AG08396 (cell line): ENCODE measurements around the gene SRMS.
"Not testable (repeated sequence)": the region's sequence is repeated elsewhere in the genome, so short reads cannot be mapped to it uniquely, and the experiment has no call there.

Source experiments
- DNase-seq: peaks from one replicate; pipeline ENCODE4 v3.0.0; 2012; ENCODE audit warnings: low spot score, mixed read lengths

Gene SRMS

DNA sequence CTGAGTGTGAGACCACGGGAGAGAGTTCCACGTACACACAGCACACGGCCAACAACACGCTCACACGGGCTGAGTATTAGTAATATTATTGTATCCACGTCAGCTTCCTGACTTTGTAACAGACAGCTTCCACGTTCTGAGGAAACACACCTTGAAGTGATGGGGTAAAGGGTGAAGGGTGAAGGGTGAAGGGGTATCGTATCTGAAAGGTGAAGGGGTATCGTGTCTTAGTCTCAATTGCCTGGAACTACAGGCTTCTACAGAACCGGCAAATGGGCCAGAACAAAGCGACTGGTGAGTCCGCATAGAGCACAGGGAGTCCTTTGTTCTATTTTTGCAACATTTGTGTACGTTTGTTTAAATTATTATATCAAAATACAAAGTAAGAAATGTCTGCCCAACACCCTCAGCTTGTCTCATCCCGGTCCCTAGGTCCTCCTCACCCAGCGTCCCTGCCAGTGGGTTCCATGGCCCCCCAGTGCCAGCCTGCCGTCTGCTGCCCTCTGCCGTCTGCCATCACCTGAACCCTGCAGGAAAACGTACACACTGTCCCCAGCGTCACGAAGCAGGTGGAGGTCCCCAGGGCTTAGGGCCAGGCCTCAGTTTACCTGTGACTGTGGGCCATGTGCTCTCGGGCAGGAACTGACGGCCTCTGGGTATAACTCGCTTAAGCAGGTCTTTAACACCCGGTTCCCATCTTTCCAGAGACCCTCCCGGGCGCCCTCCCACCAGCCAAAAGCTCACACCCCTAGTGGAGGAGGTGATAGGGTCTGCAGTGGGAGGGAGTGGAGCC, 30.9 kb upstream of the SRMS start:
- DNase-seq, result no peak

DNA sequence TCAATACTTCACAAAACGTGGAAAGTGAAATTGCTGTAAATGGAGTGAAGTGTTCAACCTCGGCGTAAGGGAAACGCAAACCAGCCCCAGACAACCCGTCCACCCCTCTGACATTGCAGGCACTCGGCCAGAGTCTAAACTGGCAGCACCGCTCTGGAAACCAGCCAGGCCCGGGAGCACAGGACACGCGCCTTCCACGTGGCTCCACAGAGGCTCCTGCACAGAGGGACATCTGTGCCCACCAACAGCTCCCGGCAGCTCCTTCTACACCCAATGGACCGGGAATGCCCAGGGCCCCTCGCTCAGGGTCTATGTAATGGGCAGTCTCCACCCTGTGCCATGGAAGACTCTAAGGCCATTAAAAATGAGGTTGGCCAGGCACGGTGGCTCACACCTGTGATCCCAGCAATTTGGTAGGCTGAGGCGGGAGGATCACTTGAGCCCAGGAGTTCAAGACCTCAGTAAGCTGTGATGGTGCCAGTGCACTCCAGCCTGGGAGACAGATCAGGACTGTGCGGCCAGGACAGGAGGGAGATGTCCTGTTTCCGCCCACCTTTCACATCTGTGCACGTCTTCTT, 29.9 kb upstream of the SRMS start:
- no peak for DNase-seq

DNA sequence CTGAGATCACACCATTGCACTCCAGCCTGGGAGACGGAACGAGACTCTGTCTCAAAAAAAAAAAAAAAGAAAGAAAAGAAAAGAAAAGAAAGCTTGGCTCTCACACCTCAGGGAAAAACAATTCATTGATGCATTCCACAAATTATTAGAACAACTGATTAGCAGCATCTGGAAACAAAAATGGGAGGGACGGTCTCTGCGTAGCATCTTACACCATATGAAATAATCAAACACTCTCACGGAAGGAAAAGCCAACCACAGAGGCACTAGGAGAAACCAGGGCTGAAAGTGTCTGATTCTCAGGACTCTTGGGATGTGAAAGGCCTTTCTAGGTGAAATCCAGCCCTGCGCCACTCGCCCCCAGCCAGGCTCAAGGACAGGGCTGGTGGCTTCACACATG, 28.8 kb upstream of the SRMS start:
- DNase-seq, result no peak

DNA sequence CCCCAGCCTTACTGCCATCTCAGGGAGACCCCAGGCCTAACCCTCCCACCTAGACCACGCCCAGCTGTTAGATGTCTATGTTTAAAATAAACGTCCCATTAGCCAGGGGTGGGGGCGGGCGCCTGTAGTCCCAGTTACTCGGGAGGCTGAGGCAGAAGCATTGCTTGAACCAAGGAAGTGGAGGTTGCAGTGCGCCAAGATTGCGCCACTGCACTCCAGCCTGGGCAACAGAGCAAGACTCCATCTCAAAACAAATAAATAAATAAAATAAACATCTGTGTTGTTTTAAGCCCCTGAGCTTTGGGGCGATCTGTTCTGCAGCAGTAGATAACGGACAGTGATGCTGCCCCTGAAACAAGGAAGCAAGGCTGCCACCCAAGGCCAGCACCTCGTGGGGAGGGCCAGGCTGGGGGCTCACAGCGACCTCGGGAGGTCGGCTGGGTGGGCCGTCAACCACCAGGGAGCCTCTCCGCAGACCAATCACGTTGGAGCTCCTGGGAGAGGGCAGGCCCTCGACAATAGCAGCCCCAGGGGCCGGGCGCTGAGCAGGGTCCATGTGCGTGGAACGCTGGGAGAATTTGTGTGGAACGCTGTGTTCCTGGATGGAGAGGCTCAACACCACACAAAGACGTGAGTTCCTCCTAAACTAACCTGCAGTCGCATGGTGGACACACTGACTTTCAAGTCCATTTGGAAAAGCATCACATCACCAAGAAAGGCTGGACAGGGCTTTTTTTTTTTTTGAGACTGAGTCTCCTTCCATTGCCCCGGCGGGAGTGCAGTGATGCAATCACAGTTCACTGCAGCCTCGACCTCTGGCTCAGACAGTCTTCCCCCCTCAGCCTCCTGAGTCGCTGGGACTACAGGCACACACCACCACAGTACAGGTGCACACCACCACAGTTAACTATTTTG, 27.5 kb upstream of the SRMS start:
- DNase-seq, result no peak

DNA sequence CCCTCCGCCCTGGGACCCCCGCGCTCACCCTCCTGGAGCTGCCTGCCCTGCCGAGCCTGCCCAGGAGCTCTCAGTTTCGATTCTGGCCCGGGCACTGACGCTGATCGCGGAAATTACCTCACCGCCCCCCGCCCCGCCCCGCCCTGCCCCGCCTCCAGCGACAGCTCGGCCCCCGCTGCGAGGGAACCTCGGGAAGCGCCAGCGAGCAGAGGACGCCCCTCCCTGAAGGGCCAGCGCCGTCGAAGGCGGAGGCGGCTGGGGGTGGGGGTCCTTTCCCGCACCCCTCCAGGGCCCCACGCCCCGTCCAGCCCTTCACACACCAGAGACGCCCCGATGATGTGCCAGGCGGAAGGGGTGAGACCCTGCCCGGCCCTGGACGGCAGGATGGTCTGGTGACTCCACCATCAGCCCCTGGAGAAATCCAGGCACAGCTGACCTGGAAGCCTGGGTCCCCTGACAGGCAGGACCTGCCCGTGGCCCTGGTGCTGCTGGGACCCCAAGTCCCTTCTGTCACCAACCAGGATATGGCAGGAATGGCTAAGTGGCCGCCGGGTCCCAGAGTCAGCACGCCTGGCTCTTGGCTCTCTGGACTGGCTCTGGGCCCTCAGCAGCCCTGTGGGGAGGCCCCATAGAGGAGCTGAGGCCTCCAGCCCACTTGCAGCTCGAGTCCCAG, 26.7 kb upstream of the SRMS start, which contains the start of gene HELZ2:
Gene HELZ2 (minus strand): TSS at position 84 of the 673 bp plus-strand sequence. CDS start 1,854 bp downstream, outside the sequence.
- DNase-seq, result peak; percentile 93

DNA sequence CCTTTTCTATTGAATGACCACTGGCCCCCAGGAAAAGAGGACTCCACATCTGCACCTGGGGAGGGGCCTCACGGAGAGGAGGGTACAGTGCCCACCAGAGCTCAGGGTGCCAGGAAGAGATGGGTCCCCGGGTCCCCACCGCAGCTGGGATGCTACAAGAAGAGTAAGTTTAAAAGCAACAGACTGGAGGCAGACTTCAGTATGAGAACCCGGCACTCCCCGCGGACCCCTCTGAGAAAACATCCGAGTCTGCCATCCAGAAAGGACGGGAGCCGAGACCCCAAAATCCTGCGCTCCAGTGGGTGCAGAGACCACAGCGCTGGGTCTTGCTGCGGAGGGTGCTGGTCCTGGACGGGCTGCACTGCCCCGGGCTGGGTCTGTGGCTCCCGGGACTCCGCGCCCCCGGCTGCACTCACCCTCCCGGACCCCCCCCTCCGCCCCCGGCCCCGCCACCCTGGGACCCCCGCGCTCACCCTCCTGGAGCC, 26.1 kb upstream of the SRMS start:
- peak; percentile 51 for DNase-seq

DNA sequence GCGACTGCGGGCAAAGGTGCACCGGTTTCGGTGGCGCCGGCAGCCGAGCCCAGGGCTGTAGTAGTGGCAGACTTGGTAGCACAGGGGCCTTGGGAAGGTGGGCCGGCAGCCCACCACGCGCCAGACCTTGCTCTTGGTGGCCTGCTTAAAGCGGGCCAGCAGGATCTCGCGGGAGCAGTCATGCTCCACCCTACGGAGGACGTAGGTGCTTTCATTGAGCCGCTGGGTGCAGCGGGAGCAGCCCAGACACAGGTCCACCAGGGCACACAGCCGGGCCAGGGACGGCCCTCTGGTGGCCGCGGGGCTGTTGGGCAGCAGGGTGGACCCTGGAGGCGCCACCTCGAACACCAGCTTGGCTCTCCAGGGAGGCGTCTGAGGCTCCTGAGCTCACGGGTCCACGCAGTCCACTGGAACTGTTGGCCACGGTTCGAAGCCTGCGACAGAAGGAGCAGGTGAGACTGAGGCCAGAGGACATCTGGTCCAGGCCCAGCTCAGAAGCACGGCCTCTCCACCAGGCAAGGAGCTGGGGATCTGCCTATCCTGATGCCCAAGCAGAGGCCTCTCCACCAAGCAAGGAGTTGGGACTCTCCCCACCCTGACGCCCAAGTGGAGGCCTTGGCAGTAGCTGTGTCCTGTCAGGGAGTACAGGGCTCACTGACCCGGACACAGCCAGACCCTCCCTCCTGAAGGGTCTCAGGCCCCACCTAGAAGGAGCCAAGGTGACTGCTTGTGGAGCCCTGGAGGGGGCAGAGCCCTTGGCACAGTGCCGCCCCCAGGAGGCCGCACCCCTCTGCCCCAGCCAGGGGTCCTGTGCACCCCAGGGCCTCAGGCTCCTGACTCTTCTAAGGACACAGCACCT, 25.5 kb upstream of the SRMS start:
- no peak for DNase-seq

DNA sequence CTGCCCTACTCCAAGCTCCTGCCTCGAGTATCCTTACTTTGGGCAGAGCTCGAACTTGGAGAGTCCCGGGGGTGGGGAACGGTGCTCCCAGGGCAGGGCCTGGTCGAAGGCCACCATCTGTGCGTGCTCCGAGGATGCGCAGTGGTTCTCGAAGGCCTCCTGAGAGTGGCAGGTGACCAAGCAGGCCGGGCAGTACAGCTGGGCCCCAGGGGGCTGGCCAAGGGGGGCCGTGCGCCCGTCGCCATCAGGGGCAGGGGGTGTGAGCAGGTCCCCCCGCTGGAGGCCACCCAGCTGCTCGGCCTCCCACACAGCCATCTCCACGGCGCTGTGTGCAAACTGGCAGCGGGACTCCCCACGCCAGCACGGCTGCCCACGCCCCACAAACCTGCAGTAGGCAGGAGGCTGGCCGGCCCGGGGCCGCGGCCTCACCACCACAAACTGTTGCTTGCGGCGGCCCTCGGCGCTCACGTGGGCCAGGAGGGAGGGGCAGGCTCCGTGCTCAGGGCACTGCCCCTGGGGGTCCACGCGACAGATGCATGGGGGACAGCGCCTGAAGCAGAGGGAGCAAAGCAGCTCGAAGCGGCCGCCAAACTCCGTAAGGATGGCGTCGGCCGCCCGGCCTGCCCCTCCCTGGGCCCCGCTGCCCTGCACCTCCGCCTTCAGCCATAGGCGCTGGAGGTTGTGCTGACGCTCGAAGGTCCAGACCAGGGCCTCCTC, 24.7 kb upstream of the SRMS start:
- no peak for DNase-seq

DNA sequence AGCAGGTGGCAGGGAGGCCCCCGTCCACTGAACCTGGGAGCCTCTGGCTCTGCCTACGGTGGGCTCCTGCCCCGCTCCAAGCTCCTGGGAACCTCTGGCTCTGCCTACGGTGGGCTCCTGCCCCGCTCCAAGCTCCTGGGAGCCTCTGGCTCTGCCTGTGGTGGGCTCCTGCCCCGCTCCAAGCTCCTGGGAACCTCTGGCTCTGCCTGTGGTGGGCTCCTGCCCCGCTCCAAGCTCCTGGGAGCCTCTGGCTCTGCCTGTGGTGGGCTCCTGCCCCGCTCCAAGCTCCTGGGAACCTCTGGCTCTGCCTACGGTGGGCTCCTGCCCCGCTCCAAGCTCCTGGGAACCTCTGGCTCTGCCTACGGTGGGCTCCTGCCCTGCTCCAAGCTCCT, 23.5 kb upstream of the SRMS start:
- not testable (repeated sequence) for DNase-seq

DNA sequence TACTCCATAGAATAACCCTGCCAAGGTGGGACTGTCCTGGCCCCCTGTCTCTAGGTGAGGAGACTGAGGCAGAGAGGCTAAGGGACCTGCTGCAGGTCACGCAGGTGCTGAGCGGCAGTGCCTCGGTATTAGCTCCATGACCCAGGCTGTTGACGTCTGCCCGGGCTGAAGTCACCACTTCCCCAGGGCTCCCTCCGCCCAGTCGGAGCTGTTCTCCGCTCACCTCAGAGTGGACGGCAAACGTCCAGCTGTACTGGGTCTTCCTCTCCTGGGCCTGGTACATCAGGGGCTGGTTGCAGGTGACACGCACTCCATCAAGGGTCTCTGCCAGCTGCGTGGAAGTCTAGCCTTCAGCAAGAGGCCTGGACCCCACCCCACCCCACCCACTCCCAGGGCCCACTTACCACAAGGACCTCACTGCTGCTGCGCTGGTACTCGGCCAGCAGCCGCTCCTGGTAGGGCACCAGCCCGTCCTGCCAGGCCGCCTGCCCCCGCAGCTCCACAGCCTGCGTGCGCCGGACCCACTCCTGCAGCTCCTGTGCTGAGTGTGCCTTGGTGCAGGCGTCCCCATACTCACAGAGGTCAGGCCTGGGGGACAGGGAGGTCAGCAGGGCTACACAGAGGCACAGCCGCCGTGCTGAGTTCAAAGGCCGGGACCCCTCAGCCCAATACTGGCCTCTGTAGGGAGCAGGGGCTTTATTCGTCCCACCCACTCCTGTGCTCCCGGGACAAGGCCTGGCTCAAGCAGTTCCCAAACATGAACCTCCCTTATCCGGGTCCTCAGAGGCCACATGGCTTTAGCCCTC, 22.9 kb upstream of the SRMS start:
- DNase-seq, result no peak

DNA sequence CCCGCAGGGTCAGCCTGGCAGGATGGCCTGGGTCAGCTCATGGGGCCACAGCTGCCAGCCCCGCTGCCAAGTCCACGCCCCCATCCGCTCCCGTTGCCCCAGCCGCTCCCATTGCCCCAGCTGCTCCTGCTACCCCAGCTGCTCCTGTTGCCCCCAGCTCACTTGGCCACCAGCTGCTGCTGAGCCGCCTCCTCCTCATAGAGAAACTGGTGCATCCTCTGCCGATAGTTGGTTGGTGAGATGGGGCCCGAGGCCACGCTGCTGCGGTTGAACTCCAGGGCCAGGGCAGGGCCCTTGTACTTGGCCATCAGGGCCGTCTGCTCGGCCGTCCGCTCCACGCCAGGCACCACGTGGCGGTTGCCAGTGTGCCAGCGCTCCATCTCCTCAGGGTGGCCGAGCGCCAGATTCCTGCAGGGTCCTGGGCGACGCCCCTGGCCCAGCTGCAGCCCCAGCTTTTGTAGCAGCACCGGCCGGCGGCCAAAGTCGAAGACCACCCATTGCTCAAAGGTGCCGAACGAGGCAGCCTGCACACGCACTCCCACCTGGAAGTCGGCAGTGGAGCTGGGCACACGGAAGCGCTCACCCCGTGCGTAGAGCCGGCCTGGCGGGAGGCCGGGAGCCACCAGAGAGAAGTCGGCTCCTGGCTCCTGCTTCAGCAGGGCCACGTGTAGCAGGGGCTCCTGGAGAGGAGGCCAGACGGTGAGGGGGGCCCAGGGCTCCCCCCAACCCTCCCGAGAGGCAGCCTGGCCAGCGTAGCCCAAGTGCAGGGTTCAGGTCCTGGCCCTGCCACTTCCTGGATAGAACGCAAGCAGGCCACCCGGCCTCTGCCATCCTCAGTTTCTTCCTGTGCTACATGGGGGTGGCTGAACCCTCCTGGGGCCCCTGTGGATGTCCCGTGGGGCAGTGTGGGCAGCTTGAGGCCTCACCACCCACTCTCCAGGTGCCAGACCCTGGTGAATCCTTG, 21.7 kb upstream of the SRMS start:
- no peak for DNase-seq

DNA sequence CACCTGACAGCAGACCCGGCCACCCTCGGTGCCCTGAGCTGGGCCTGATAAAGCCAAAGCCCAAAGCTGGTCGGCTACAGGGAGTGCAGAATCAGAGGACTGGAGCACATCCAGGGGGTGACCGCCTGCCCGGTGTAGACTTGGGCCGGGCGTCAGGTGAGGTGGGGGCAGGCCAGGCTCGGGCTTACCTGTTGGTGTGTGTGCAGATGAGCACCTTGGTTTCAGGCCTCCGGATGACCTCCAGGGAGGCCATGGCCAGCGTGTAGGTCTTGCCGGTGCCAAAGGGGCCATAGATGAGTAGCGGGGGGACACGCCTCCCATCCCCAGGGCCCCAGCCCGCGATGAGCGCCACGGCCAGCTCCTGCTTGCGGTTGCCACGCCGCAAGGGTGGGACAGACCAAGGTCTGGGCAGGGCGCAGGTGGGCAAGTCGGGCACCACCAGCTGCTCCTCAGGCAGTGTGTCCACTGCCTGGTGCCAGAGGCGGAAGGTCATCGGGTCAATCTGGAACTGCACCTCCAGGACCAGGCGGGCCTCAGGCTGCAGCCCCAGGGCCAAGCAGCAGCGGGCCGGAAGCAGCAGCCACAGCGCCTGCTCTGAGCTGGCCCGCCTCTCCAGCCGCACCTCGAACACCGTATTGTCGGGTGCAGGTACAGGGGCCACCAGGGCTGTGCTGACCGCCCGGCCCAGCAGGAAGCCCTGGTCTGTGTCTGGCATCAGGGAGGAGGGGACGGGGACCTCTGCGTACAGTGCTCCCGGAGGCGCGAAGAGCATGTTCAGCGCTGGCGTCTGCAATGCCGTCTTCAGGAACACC, 20.8 kb upstream of the SRMS start:
- DNase-seq, result no peak

DNA sequence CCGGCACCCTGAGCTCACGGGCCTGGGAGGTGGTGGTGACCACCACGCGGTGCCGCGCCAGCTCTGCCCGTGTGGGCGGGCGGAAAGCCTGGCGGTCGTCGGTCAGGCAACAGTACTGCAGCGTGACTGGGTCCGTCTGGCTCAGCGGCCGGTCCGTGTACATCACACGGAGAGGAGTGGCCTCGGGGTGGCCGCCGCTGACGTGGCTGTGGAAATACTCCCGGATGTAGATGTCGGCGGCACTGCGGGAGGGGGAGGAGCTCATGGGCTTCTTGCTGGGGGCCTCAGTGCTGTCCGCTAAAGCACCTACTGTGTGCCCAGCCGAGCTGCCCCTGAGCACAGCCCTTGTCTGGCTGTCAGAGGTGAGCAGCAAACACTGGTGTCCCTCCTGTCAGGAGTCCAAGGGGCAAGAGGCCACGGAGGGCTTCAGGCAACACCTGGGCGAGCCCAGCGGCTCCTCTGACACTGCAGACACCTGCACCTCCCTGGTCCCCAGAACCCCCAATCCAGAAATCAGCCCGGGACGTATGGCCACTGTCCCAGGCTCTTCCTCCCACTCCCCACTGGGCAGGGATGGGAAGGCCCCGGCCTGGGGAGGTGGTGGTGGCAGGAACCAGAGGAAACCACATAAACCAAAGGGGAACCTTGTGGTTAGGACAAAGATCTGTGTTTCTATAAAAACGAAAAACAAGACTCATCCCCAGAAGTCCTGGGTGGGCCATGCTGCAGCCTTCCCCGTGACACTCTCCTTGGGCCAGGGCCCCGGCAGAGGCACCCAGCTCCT, 20.0 kb upstream of the SRMS start:
- DNase-seq, result no peak

DNA sequence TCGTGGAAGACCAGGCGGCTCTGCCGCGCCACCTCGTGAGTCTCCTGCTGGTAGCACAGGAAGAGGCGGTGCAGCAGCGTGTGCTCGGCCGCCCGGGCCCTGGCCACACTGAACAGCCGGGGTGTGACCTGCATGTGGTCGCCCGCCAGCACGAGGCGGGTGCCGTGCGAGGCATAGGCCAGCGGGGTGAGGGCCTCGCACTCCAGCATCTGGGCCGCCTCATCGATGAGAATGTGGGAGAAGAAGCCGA, 19.5 kb upstream of the SRMS start:
- no peak for DNase-seq

DNA sequence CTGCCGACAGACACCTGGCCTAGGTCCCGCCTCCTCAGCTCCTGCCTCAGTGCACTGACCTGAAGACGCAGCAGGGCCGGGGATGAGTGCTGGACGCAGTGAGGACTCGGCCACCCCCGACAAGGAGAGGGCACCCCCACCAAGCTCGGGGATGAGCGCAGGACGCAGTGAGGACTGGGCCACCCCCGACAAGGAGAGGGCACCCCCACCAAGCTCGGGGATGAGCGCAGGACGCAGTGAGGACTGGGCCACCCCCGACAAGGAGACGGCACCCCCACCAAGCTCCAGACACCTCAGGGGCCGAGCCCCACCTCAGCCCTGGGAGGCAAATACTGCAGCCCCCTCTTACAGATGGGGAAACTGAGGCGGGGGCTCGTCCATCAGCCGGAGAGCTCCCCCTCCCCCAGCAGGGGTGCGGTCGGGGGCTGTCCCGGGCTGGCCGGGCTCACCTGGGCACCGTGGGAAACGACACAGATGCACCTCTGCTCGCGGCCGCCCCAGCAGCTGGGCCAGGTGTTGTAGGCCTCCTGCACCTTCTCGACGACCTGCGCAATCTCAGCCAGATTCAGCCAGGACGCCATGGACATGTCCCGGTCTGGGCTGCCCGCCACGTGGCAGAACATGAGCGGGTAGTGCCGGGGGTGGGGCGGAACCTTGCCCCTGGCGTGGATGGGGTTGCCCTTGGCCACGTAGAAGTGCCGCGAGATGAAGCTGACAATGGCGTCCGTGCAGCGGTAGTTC, 19.0 kb upstream of the SRMS start:
- no peak for DNase-seq

DNA sequence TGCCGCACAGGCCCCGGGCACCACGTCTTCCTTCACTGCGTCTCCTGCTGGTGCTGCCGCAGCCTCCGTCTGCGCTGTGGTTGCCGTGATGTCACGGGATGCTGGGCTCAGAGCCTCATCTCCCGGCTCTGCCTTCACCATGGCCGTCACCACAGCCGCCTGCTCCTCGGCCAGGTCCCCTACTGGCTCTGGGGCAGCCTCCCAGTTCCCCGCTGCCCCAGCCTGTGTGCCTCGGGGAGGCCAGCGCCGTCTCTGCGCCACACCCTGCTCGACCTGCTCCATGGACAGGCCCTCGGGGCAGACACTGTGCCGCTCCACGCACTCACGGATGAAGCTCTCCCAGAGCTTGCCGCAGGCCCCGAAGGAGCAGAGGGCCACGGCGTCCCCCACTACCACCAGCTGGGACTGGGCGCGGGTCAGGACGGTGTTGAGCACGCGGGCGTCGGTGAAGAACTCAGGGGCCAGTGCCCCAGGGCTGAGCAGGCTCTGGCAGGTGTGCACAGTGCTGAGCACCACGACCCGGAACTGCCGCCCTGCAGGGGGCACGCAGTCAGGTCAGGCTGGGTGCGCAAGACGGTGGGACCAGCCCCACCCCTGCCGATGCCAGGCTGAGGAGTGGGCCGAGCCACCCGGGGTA, 18.3 kb upstream of the SRMS start:
- no peak for DNase-seq
